Fibroblast of skin of abdomen (primary cell): ENCODE measurements around the gene LMCD1.
"Not testable (repeated sequence)": the region's sequence is repeated elsewhere in the genome, so short reads cannot be mapped to it uniquely, and the experiment has no call there.

ENCODE experiments used
- DNase-seq: peaks from one replicate; pipeline ENCODE4 v3.0.0-alpha.2; 2013

Gene LMCD1

DNA sequence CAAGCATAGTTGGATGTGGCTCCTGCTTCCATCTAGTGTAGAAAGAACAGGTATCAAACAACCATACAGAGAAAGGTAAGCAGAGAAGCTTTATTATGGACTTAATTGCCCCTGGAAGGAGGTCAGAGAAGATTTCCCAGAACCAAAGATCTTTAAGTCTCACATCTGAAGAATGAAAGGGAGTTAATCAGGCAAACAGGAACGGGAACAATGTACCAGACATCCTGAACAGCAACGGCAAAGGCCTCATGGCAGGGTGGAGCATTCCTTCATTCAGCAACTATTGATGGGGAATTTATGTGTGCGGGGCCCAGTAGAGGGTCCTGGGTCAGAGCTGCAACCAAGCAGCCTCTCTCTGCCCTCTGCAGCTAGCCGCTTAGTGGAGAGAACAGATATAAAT is 61.5 kb downstream of the LMCD1 start:
- no peak for DNase-seq

DNA sequence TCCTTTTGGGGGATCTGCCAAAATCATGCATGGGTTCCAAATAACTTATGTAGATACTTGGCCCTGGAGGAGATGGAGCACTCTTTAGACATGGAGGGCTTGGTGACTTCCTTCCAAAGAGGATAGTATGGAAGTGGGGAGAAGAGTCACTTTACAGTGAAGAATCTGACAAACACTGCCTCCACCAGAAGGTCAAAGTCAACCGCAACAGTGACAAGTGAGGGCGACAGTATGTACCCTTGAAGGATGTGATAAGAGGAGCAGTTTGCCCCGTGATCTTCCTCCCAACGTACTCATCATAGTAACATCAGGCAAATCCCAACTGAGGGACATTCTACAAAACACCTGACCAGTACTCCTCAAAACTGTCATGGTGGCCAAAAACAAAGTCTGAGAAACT is 62.0 kb downstream of the LMCD1 start:
- no peak for DNase-seq

GRCh38 chr3:8565376-8565775 is 63.8 kb downstream of the LMCD1 start:
- no peak for DNase-seq

DNA sequence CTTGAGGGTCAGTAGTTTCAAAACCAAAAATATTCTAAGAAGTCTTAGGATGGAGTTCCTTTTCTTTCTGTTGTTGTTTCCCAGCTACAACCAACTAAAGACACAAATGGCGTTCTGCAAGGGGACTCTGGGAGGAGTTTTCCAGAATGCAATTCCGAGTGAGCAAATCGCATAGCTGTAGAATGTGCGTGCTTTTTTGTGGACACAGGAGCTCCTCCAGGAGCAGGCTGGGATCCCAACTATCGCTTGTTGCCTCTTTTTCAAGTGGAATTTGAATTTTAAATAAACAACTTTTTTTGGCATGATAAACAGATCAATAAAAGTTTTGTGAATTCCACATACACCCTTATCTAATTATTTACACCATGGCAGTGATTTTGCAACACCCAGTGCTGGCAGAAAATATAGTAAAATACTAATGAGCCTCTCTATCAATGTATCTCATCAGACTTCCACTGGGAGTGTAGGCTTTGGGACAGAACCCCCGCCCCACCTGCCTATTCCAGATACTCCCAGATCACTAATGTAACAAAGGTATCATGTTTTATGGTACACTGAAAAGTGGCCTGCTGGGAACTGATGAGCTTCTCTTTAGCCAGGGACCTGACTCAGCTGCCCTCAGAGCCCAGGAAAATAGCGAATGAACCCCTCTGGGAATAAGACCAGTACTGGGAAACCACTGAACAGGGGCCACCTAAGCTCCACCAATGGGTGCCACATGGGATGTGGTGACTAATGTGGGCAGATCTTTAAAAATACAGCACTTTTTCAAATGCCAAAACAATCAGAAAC is 66.4 kb downstream of the LMCD1 start:
- no peak for DNase-seq

DNA sequence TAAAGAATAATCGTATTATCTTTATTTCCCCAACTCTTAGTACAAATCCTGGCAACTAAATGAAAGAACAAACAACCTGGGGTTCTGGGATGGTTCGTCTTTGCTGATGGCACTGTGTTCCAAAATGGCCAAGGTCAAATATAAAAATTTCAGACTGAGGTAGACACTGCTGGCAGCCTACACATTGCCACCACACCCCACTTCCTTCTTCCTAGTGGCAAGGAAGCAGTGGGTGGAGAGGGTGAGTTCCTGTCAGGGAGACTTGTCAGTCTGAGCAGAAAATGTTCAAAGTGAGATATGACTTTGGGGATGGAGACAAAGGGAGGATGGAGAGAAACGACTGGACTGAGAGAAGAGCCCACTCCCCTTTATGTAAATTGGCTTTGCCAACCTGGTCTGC is 69.6 kb downstream of the LMCD1 start:
- no peak for DNase-seq

- DNase-seq: no peak
Observed at GRCh38 chr3:8573342-8573926, 71.8 kb downstream of the LMCD1 start.

DNA sequence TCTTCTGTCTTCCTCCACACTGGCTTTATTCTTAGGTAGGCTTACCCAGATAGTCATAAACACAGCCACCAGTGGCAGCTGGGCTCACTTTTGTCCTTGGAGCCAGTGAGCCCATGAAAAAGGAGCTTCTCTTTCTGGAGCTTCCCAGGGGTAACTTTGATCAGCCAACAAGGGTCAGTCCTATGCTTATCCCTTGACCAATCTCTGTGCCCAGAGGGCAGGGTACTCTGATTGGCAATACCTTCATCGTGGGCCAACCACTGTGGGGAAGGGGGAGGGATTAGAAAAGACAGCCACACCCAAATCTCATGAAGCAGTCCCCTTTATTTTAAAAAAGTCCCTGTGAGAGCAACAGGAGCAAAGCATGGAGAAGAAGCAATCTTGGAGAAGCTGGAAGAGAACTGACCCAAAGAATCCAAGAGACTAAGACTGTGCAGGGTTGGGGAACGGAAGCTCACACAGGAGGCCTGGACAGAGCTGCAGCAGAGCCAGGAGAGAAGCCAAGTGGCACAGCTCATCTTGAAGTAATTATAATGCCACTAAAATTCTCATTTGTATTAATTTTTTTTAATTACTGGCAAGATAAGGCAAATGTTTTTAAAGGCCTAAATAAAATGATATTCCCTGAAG is 72.5 kb downstream of the LMCD1 start:
- DNase-seq: no peak

DNA sequence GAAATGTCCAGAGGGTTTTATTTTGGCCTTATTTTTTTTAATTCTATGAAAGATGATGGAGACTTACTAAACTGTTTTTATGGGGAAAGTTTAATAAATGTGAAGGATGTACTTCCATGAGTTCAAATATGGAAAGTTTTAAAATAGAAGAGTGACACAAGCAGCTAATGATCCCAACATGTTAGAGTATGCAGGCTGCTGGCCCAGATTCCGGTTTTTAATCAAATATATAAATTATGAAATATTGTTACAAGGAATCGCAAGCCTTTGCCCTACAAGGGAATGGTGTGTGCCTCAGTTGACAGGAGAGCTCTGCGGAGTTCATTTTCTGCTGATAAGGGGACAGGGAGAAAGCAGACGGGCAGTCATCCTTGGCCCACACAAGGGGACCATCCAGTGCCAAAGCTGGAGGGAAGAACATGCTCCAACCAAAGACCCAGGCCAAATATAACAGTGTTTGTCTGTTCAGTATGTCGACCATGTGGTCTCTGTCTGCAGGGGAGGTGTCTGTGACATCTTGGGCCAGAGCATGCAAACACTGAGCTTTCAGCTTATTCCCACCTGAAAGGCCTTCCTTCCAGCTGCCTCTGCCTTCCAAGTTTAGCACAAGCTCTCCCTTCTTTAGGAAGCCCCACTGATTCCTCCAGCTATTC is 73.2 kb downstream of the LMCD1 start:
- DNase-seq: no peak

DNA sequence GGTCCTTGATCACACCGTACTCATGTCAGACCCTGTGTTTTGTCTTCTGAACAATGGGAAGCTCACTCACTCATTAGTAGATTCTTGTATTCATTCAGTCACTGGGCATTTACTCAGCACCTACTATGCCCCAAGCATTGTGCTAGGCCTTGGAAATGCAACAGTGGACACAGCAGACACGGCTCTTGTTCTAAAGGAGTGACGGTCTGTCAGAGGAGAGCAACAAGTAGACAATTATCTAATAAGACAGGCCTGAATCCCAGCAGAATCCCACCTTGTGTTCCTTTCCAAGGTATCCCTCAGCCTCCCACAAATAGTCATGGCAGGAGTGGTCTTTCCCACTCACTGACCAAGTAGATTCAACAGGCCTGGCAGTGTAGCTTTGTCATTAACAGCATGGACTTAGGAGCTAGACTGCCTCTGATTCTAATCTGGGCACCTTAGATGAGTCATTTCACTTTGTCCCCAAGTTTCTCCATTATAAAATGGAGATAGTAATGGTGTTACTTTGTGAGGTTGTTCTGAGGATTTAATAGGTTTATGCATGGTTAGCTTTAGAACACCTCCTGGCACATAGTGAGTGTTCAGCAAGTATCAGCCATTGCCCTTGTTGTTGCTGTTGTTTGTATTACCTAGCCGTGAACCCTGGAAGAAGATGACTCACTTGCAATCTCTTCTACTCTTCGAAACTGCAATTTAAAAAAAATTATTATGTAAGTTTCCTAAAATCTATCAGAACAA is 73.9 kb downstream of the LMCD1 start:
- DNase-seq: no peak

DNA sequence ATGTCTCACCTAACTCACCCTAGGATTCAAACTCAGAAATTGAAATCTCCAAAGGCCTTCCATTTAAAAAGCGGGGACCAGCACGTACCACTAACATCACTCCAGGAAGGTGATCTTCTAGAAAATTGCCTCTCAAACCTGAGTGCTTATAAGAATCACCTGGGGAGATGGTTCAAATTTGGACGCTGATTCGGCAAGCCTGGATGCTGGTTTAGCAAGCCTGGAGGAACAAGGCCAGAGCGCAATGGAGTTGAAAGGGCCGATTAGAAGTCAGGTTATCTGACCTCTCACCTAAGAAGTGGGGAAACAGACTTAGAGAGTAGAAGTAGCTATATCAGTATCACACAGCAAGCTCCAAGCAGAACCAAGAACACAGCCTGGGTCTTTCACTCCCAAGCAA is 74.8 kb downstream of the LMCD1 start:
- DNase-seq: no peak

DNA sequence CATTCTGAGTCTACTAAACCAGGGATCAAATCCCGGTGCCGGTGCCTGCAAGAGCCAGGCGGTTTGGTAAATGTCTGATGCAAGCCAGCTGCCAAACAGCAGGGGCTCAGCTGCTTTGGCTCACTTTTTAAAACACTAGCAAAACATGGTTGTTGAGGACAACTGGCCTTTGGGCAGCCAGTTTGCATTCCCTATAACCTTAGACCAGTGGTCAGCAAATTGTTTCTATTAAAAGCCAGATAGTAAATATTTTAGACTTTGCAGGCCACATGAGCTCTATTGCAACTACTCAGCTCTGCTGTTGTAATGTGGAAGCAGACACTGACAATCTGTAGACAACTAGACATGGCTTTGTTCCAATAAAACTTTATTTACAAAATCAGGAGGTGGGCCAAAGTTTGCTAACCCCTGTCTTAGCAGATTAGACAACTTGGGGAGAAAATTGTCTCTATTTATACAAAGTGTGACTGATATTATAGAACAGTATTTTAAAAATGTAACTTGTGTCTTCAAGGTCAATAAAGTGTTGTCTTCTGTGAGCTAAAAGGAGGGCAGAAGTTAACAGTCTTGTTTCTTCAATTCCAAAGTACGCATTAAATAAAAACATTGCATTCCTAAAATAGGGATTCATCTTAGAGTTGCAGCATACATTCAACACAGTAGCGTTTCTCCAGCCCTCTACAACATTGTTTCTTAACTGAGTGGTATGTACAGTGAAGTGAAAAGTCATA is 75.4 kb downstream of the LMCD1 start:
- peak; percentile 67 for DNase-seq

GRCh38 chr3:8578282-8578681 is 76.7 kb downstream of the LMCD1 start:
- no peak for DNase-seq

GRCh38 chr3:8579096-8579495 is 77.5 kb downstream of the LMCD1 start:
- peak; percentile 14 for DNase-seq

GRCh38 chr3:8579943-8580342 is 78.3 kb downstream of the LMCD1 start:
- no peak for DNase-seq

DNA sequence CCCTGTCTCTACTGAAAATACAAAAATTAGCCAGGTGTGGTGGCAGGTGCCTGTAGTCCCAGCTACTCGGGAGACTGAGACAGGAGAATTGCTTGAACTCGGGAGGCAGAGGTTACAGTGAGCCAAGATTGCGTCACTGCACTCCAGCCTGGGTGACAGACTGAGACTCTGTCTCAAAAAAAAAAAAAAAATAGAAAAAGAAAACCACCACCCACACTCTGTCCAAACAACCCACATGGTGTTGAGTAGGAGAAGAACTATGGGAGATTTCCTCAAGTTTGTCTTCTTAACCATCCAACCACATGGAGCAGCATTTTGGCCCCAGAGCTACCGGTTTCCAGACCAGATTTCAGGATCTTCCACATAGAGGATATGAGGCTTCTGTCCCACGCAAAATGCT is 78.8 kb downstream of the LMCD1 start:
- not testable (repeated sequence) for DNase-seq

DNA sequence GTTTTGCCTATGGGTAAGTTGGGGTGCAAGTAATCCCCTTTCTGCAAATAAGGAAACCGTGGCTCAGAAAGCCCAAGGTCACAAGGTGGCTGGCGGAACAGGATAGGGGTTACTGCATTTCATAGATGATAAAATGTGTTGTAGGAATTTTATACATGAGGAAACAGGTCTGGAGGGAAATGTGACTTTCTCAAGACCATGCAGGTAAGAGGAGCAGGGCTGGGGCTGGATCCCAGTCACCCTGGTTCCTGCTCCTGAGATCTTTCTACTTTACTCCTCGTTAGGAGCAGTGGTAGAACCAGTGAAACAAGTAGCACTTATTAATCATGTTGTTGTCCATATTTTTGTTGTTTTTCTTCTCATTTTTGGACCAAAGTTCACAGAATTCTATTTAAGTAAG is 79.8 kb downstream of the LMCD1 start:
- no peak for DNase-seq

DNA sequence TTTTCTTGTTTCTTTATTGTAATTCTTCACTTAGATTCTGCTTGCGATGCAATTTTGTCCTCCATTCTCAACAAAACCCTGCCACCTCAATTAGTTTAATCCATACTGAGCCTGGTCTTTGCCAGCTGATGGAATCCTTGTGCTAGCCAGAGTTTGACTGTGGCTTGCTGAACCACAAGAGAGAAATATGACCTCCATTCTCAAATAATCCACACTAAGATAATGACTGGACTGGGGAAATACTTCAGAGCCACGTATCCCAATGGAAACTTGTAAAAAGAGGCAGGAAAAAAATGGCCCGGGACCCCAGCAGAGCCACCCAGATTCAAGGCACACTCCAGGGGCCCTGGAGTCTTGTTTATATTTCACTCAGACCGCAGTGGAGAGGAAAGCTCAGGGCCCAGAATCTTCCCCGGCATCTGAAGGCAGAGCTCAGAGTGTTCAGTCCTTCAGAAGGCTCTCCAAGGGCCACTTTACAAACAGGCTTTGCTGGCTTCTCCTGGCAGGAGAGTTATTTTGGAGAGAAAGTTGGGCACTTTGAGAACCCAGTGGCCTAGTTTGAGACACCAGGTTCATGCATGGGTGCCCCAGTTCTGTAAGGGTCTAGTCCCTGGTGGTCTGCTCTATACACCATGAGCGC is 80.3 kb downstream of the LMCD1 start:
- DNase-seq: no peak

- DNase-seq: no peak
Observed at GRCh38 chr3:8584661-8585060, 83.0 kb downstream of the LMCD1 start.

DNA sequence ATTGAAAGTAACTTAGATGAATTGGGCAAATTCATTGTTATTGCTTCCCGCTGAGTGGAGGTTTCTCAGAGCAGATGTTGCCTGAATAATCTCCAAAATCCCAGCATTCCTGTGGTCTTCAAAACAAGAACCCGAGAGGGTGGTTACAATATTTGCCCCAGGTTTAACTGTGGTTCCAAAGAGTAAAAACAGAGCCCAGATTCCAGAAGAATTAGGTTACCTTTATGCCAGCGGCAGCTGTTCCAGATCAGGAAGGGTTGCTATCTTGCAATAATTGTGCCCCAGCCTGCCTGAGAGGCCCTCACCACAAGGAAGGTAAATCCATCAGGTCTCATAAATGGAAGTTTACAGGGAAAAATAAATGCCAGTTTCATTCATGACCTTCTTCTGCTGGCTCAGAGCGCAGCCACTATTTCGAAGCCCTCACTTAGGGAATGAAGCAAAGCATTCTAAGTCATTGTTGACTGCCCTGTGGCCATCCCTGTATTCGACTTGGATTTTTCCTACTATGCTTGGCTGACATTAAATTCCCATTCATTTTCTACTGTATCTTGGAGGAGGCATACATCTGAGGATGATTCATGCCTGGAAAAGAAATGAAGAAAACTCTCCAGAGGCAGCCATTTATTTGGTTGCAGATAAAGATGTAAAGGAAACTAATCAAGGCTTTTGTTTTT is 88.4 kb downstream of the LMCD1 start:
- peak; percentile 66 for DNase-seq

DNA sequence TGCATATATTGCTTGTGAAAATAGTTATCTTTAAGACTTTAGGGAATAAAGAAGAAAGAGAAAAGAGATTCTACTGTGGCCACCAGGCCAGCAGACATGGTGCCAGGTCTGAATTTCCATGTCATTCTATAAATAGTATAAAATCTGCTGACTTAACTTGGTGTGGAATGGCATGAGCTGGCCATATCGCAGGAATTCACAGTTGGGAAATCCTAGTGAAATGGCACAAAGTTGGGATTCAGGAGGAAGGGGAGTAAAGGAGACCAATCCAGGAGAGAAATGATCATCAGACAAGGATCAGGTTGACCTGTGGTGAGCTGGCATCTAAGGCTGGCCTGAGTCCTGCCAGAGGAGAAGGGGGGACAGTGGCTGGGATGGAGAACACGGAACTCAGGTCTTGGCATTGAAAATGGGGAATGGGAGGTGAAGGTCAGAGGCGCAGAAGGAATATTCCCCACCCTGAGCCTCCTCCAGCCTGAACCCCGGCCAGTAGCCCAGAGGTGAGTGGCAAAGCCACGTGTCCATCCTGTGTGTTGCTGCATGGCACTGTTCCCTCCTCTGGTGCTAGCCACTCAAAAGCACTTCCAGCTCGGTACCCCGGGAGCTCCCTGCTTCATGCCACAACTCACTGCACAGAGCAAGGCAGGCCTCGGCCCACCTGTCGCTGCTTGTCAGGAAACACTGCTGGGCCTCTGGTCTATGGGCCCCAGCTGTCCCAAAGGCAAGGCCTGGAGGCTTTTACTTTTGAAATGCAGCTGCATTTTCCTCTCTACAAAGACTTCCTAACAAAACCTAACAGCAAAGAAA is 91.6 kb downstream of the LMCD1 start:
- peak; percentile 13 for DNase-seq
